ENCODE results near the gene BST2. TPM values are rescaled to one million over a fixed set of nuclear protein-coding genes. Genes with fewer than 3 reads are reported as not detected.

Gene BST2
- total and polyA plus RNA-seq, 2 of the 8 experiments (the other 6 are each of a cell fraction or from before 2014, with no cell fraction given): 18.1 to 72.8 TPM

GRCh38 chr19:17450264-17451075 lies 45.0 kb upstream of the BST2 start:
- no peak overlapping the region for H3K27ac ChIP-seq (ENCODE audit: low read depth, low read length)
- TF ChIP-seq CHD1 (IDR thresholded peaks at IDR 0.05; ENCODE audit: low read depth, low read length) (no peak), KDM1A (IDR thresholded peaks at IDR 0.05; ENCODE audit: borderline replicate concordance, low read length) (0 out of 2 replicates have a peak, but pooled peaks have one; percentile 34)
- H3K18ac ChIP-seq (ENCODE audit: extremely low read depth, low read length): no peak overlapping the region

More at GRCh38 chr19:17450264-17451075, 45.0 kb upstream of the BST2 start:
- Histone ChIP-seq H3K23me2 (ENCODE audit: low read depth, low read length) (peaks cover 11% of the 10 kb centered on the region; the same call in 1 of the 2 replicates), H3K4me1 (replicated peaks in 1 of 4; ENCODE audit: control insufficient read depth in 3 of 4, insufficient read depth in 4 of 4, low read length in 3 of 4) (peaks cover 0 to 7% (median 5%) of the 10 kb centered on the region in 4 experiments; a peak in 6 of 7 replicates), H2BK15ac (ENCODE audit: low read length) (no peak overlapping the region), H4K91ac (replicated peaks; ENCODE audit: insufficient read length, low read length) (no peak overlapping the region), H2BK120ac (replicated peaks; ENCODE audit: low read depth, low read length) (no peak overlapping the region), H3K4me2 (ENCODE audit: insufficient read depth in 1 of 2, low read depth in 2 of 2, low read length in 2 of 2) (no peak overlapping the region), H4K20me1 (replicated peaks in 1 of 2; ENCODE audit: control insufficient read depth in 1 of 2, insufficient read depth in 2 of 2, low read length in 2 of 2) (peaks cover 0 to 2% of the 10 kb centered on the region in 2 experiments), H4K5ac (ENCODE audit: insufficient read length, low read depth, low read length) (no peak overlapping the region), H2AK5ac (ENCODE audit: low read depth, low read length) (no peak overlapping the region), H3K79me1 (ENCODE audit: low read depth, low read length) (no peaks in the 10 kb centered on the region), H3K36me3 (ENCODE audit: control insufficient read depth in 2 of 4, insufficient read depth in 4 of 4, low read length in 3 of 4) (no peaks in the 10 kb centered on the region), H3K9me3 (ENCODE audit: insufficient read depth in 2 of 2, low read depth in 1 of 2, low read length in 1 of 2) (no peaks in the 10 kb centered on the region), H2BK20ac (ENCODE audit: low read length) (no peak overlapping the region), H3K23ac (ENCODE audit: insufficient read length) (no peak overlapping the region), H3K9ac (replicated peaks in 1 of 4; ENCODE audit: extremely low read depth in 1 of 4, low read depth in 3 of 4, low read length in 3 of 4) (no peak overlapping the region), H2BK12ac (ENCODE audit: low read depth, low read length) (0 out of 2 replicates have a peak overlapping the region, but pooled peaks have one; percentile 6), H3K79me2 (ENCODE audit: control insufficient read depth in 1 of 2, insufficient read depth in 2 of 2, low read length in 2 of 2) (no peaks in the 10 kb centered on the region), H4K8ac (ENCODE audit: extremely low read depth, insufficient read depth, low read length) (no peak overlapping the region), H3K4ac (replicated peaks; ENCODE audit: insufficient read length, low read depth, low read length) (no peak overlapping the region), H2BK5ac (ENCODE audit: low read depth, low read length) (no peak overlapping the region), H3K14ac (ENCODE audit: insufficient read length) (no peak overlapping the region), H2AFZ (ENCODE audit: low read length) (no peak overlapping the region), H3K4me3 (ENCODE audit: extremely low read depth in 1 of 4, insufficient read depth in 2 of 4, low read depth in 3 of 4, low read length in 4 of 4) (no peak overlapping the region), H3K27me3 (replicated peaks in 1 of 4; ENCODE audit: control insufficient read depth in 3 of 4, extremely low read depth in 1 of 4, insufficient read depth in 3 of 4, low read length in 3 of 4) (peaks cover 2 to 28% (median 21%) of the 10 kb centered on the region in 4 experiments), H3K56ac (replicated peaks; ENCODE audit: insufficient read length, low read depth, low read length) (no peak overlapping the region)
- FAIRE-seq (peak; percentile 19), DNase-seq (ENCODE audit: low read depth in 1 of 2, low spot score in 2 of 2) (no peak)
- WGBS, 2 experiments (ENCODE audit: extremely low coverage in 1 of 2, insufficient coverage in 1 of 2, insufficient read length in 1 of 2, insufficient replicate concordance in 2 of 2, low coverage in 1 of 2, low lambda C conversion rate in 2 of 2, missing lambda C conversion rate in 1 of 2): 73% methylated on average over 8 of the region's 8 CpGs; no CpG with 5 or more reads in 1 of the 2 experiments
- POLR2A ChIA-PET (ENCODE audit: partially characterized antibody): no interaction called here
- CTCF ChIA-PET (ENCODE audit: partially characterized antibody): interaction anchor here (1.4 to 2.7 kb wide), 2 partner anchors 46 to 64 kb away, joined by 3 to 11 read pairs; no protein-coding TSS in a partner anchor

All from H1 (cell line).